ENCODE results near the gene GUCA1A.
"Not testable (repeated sequence)": the region's sequence is repeated elsewhere in the genome, so short reads cannot be mapped to it uniquely, and the experiment has no call there.

Gene GUCA1A

DNA sequence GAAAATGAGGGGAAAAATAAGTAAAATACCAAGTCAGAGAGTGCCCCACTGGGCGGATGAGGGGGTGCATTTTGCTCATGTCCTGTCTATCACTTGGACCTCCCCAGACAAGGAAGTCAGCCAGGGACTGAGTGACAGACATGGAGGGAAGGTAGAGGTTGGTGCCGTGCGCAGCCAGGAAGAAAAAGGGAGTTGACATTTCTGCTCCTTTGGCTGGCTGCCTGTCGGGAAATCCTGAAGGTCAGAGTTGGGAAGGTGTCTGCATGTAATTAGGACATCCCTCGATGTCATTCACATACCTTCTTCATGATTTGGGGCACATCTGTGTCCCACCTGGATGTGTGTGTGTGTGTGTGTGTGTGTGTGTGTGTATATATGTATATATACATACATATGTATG lies 8.9 kb downstream of the GUCA1A start:
- TF ChIP-seq, protein P1, sequence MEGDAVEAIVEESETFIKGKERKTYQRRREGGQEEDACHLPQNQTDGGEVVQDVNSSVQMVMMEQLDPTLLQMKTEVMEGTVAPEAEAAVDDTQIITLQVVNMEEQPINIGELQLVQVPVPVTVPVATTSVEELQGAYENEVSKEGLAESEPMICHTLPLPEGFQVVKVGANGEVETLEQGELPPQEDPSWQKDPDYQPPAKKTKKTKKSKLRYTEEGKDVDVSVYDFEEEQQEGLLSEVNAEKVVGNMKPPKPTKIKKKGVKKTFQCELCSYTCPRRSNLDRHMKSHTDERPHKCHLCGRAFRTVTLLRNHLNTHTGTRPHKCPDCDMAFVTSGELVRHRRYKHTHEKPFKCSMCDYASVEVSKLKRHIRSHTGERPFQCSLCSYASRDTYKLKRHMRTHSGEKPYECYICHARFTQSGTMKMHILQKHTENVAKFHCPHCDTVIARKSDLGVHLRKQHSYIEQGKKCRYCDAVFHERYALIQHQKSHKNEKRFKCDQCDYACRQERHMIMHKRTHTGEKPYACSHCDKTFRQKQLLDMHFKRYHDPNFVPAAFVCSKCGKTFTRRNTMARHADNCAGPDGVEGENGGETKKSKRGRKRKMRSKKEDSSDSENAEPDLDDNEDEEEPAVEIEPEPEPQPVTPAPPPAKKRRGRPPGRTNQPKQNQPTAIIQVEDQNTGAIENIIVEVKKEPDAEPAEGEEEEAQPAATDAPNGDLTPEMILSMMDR (IDR thresholded peaks at IDR 0.05; ENCODE audit: control insufficient read depth, insufficient read depth, low read depth, low read length, missing control alignments): no peak
- no peak for DNase-seq (ENCODE audit: low read depth)
- H3K4me3 ChIP-seq (ENCODE audit: control insufficient read depth, low read depth, low read length): no peak overlapping the region

- TF ChIP-seq, protein P1 (IDR thresholded peaks at IDR 0.05; ENCODE audit: control insufficient read depth, insufficient read depth, low read depth, low read length, missing control alignments): no peak
- no peak overlapping the region for H3K4me3 ChIP-seq (ENCODE audit: control insufficient read depth, low read depth, low read length)
- no peak for DNase-seq (ENCODE audit: low read depth)
Measured at GRCh38 chr6:42184475-42184874, 11.3 kb downstream of the GUCA1A start.

DNA sequence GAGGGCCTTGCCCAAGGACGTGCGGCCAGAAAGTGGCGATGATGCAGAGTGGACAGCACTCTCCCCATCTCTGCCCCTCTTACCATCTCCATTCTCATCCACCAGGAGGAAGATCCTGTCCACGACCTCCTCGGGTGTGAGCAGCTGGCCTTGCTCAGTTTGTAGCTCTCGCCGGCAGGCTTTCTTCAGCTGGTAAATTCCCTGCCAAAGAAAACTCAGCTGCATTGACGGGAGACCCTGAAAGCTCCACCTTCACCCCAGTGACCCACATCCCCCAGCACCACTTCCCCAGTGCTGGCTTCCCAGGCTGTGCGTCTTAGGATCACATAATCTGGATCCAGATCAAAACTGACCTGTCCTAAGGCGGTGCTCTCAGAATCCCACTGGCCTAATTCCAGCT lies 12.4 kb downstream of the GUCA1A start:
- DNase-seq (ENCODE audit: low read depth): no peak

DNA sequence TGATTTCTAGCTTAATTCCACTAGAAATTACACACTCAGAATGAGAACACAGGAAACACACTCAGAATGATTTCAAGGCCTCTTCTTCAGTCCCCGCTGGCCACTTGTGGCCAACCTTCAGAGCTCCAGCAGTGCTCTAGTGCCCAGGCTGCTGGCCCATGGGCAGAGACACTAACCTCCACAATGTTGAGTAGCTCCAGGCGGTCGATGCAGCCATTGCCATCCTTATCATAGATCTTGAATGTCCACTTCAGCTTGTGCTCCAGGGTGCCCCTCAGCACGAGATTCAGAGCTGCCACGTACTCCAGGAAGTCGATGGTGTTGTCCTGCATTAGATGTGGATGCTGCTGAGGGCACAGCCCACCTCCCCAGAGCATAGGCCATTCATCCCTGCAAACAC lies 15.2 kb downstream of the GUCA1A start:
- H3K4me3 ChIP-seq (ENCODE audit: control insufficient read depth, low read depth, low read length): no peak overlapping the region
- TF ChIP-seq, protein P1 (IDR thresholded peaks at IDR 0.05; ENCODE audit: control insufficient read depth, insufficient read depth, low read depth, low read length, missing control alignments): no peak
- DNase-seq (ENCODE audit: low read depth): no peak

More for the DNA sequence above, 12.4 kb downstream of the GUCA1A start:
- H3K4me3 ChIP-seq (ENCODE audit: control insufficient read depth, low read depth, low read length): no peak overlapping the region
- TF ChIP-seq, protein P1 (IDR thresholded peaks at IDR 0.05; ENCODE audit: control insufficient read depth, insufficient read depth, low read depth, low read length, missing control alignments): no peak

DNA sequence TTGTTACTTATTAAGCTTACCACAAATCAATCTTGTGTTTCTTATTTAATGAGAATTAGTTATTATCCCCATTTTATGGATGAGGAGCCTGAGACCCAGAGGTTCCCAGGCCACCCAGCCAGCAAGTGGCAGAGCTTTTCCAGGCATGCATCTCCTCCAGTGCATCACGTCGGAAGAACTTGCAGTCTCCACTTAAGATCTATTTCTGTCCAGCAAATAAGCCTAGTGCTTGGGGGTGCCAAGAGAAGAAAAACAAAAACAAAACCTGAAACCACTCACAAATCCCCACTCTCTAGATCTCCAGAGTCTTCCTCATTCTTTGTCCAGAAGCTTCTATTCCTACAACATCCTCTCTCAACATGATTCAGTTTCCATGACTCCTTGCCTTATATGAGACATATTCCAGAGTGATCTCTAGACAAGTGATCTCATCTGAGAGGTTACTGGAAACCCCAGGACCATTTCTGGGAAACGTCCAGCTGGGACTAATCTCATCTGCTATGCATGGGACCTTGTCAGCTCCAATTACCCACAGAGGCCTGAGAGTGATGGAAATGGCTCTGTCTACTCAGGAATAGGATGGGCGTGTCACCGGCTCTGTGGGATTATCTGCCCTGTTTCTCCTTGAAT lies 17.5 kb downstream of the GUCA1A start:
- no peak overlapping the region for H3K4me3 ChIP-seq (ENCODE audit: control insufficient read depth, low read depth, low read length)
- peak; percentile 51 for DNase-seq (ENCODE audit: low read depth)

DNA sequence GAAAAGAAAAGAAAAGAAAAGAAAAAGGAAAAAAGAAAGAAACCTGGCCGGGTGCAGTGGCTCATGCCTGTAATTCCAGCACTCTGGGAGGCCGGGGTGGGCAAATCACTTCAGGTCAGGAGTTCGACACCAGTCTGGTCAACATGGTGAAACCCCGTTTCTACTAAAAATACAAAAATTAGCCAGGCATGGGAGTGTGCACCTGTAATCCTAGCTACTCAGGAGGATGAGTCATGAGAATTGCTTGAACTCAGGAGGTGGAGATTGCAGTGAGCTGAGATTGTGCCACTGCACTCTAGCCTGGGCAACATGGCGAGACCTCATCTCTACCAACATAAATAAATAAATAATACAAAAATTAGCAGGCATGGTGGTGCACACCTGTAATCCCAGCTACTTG lies 19.2 kb downstream of the GUCA1A start:
- not testable (repeated sequence) for DNase-seq (ENCODE audit: low read depth)

More for the DNA sequence above, 17.5 kb downstream of the GUCA1A start:
- TF ChIP-seq, protein P1 (IDR thresholded peaks at IDR 0.05; ENCODE audit: control insufficient read depth, insufficient read depth, low read depth, low read length, missing control alignments): no peak

DNA sequence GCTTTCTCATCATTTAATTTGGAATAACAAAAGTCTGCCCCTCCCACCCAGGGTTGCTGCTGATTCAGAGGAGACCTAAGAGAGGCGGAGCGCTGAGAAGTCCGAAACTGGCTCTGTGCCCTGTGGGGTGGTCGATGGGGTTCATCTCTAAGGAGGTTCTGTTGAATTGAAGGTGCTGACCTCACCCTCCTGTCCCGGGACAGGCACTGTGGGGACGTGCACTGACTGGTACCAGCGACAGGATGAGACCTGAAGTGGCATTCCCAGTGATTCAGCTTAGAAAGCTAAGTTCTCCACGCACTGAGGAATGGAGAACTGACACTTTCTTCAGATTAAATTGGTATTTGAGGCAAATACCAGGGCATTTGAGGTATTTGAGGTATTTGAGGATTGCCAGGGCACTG lies 20.3 kb downstream of the GUCA1A start:
- no peak for DNase-seq (ENCODE audit: low read depth)
- H3K4me3 ChIP-seq (ENCODE audit: control insufficient read depth, low read depth, low read length): no peak overlapping the region
- TF ChIP-seq, protein P1 (IDR thresholded peaks at IDR 0.05; ENCODE audit: control insufficient read depth, insufficient read depth, low read depth, low read length, missing control alignments): no peak

More for the DNA sequence above, 19.2 kb downstream of the GUCA1A start:
- not testable (repeated sequence) for H3K4me3 ChIP-seq (ENCODE audit: control insufficient read depth, low read depth, low read length)

Data from AG09309 (cell line).